ENCODE results near the gene LSM8. TPM values are rescaled to one million over a fixed set of nuclear protein-coding genes. Genes with fewer than 3 reads are reported as not detected.

The LSM8 gene
- polyA plus RNA-seq, 3 donors, result 23.4 to 42.6 (median 32.5) TPM

DNA sequence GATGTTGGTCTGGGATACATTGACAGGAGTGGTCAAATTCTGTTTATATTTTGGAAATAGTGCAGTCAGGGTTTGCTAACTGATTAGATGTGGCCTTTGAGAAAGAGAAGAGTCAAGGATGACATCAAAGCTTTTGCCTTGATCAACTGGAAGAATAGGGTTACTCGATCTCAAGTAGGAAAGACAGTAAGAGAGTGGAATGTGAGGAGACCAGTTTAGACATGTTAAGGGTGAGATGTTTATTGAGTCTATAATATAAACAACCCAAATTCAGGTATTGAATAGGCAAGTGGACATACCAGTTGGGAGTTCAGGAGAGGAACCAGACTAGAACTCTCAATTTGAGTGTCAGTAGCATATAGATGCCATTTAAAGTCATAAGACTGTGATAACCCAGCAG, 38.6 kb downstream of the LSM8 start:
- no peak for DNase-seq
- TF ChIP-seq, protein P1, sequence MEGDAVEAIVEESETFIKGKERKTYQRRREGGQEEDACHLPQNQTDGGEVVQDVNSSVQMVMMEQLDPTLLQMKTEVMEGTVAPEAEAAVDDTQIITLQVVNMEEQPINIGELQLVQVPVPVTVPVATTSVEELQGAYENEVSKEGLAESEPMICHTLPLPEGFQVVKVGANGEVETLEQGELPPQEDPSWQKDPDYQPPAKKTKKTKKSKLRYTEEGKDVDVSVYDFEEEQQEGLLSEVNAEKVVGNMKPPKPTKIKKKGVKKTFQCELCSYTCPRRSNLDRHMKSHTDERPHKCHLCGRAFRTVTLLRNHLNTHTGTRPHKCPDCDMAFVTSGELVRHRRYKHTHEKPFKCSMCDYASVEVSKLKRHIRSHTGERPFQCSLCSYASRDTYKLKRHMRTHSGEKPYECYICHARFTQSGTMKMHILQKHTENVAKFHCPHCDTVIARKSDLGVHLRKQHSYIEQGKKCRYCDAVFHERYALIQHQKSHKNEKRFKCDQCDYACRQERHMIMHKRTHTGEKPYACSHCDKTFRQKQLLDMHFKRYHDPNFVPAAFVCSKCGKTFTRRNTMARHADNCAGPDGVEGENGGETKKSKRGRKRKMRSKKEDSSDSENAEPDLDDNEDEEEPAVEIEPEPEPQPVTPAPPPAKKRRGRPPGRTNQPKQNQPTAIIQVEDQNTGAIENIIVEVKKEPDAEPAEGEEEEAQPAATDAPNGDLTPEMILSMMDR (IDR thresholded peaks at IDR 0.05), result no peak
- Mint-ChIP-seq H3K9me3 (peaks cover 0 to 2% (median 0%) of the 10 kb centered on the region in 7 donors), H3K4me1 (no peaks in the 10 kb centered on the region), H3K4me3 (no peak overlapping the region), H3K27ac (no peak overlapping the region), H3K27me3 (ENCODE audit: low read depth in 3 of 3) (peaks cover 0 to 6% (median 2%) of the 10 kb centered on the region in 3 donors), H3K36me3 (no peaks in the 10 kb centered on the region)
- Histone ChIP-seq H3K4me3 (replicated peaks in 1 of 3; ENCODE audit: low read depth in 2 of 3, low read length in 3 of 3) (no peak overlapping the region), H3K79me2 (ENCODE audit: insufficient read depth, low read length) (no peaks in the 10 kb centered on the region), H3K9ac (ENCODE audit: insufficient read depth, low read length, poor library complexity, severe bottlenecking) (no peak overlapping the region), H3K4me1 (ENCODE audit: control insufficient read depth in 1 of 2, insufficient read depth in 2 of 2, low read length in 2 of 2) (no peaks in the 10 kb centered on the region), H3K36me3 (replicated peaks in 1 of 2; ENCODE audit: control insufficient read depth in 1 of 2, insufficient read depth in 2 of 2, low read length in 2 of 2) (no peaks in the 10 kb centered on the region), H3K27ac (ENCODE audit: low read depth in 1 of 2, low read length in 2 of 2) (no peak overlapping the region), H3K4me2 (replicated peaks; ENCODE audit: extremely low read depth, low read length, poor library complexity, severe bottlenecking) (no peak overlapping the region), H3K27me3 (ENCODE audit: control insufficient read depth in 2 of 2, insufficient read depth in 2 of 2, low read length in 2 of 2) (no peaks in the 10 kb centered on the region), H2AFZ (ENCODE audit: insufficient read depth, low read depth, low read length, poor library complexity, severe bottlenecking) (no peak overlapping the region), H3K9me3 (replicated peaks in 1 of 2; ENCODE audit: control insufficient read depth in 1 of 2, insufficient read depth in 1 of 2, low read length in 2 of 2) (no peaks in the 10 kb centered on the region), H4K20me1 (ENCODE audit: insufficient read depth, low read length) (no peaks in the 10 kb centered on the region)
- intact Hi-C loops (cut with micrococcal nuclease), result loop anchor here in 1 of 2 donors (10.0 kb wide), 1 partner anchor 668 kb away; no protein-coding TSS in a partner anchor
- no CpG with 5 or more reads among the region's 1 CpG for WGBS (ENCODE audit: insufficient coverage)

DNA sequence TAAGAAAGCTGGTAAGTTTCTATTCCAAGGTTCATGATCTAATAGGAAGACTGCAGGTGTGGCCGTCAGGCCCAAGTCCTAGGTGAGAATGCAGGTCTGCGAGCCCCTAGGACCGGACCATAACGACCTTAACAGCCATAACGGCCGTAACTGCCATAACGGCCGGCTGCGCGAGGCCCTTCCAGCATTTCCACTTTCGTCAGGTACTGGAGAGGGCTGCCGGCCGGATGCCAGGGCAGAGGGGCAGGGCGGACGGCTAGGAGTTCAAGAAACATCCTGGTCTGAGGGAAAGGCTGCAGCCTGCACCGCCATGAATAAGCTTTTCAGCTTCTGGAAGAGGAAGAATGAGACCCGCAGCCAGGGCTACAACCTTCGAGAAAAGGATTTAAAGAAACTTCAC, 40.6 kb downstream of the LSM8 start, which contains the start of gene ANKRD7:
TSS of gene ANKRD7 (plus strand) at position 184 of the 400 bp plus-strand sequence. CDS start at position 311, 127 bp downstream.
- Histone ChIP-seq H2AFZ (ENCODE audit: insufficient read depth, low read depth, low read length, poor library complexity, severe bottlenecking) (no peak within 1 kb of the TSS), H3K4me2 (replicated peaks; ENCODE audit: extremely low read depth, low read length, poor library complexity, severe bottlenecking) (no peak within 1 kb of the TSS), H3K27ac (ENCODE audit: low read depth in 1 of 2, low read length in 2 of 2) (no peak within 1 kb of the TSS), H3K79me2 (ENCODE audit: insufficient read depth, low read length) (no peaks in the 10 kb centered on the region), H3K4me3 (replicated peaks in 1 of 3; ENCODE audit: low read depth in 2 of 3, low read length in 3 of 3) (no peak within 1 kb of the TSS), H3K27me3 (ENCODE audit: control insufficient read depth in 2 of 2, insufficient read depth in 2 of 2, low read length in 2 of 2) (no peaks in the 10 kb centered on the region), H3K36me3 (replicated peaks in 1 of 2; ENCODE audit: control insufficient read depth in 1 of 2, insufficient read depth in 2 of 2, low read length in 2 of 2) (no peaks in the 10 kb centered on the region), H3K9me3 (replicated peaks in 1 of 2; ENCODE audit: control insufficient read depth in 1 of 2, insufficient read depth in 1 of 2, low read length in 2 of 2) (no peaks in the 10 kb centered on the region), H4K20me1 (ENCODE audit: insufficient read depth, low read length) (no peaks in the 10 kb centered on the region), H3K4me1 (ENCODE audit: control insufficient read depth in 1 of 2, insufficient read depth in 2 of 2, low read length in 2 of 2) (no peaks in the 10 kb centered on the region), H3K9ac (ENCODE audit: insufficient read depth, low read length, poor library complexity, severe bottlenecking) (no peak within 1 kb of the TSS)
- H3K9me3 Mint-ChIP-seq, result peaks cover 0 to 2% (median 0%) of the 10 kb centered on the region in 7 donors
- H3K27me3 Mint-ChIP-seq (ENCODE audit: low read depth in 3 of 3), result peaks cover 2 to 4% (median 2%) of the 10 kb centered on the region in 3 donors
- TF ChIP-seq, protein P1 (IDR thresholded peaks at IDR 0.05), result no peak
- WGBS (ENCODE audit: insufficient coverage), result 92% methylated on average over 18 of the region's 18 CpGs
- H3K36me3 Mint-ChIP-seq, result no peaks in the 10 kb centered on the region
- intact Hi-C loops (cut with micrococcal nuclease), result loop anchor here in 1 of 2 donors (10.0 kb wide), 1 partner anchor 670 kb away; no protein-coding TSS in a partner anchor
- H3K4me1 Mint-ChIP-seq, result no peaks in the 10 kb centered on the region
- H3K27ac Mint-ChIP-seq, result no peak within 1 kb of the TSS
- no peak within 1 kb of the TSS for H3K4me3 Mint-ChIP-seq
- no peak for DNase-seq

Measured in CD14-positive monocyte (primary cell).